Stomach (tissue), 4 donors: ENCODE measurements around the gene VARS2.

Experiments used
- EP300 ChIP-seq: sonication (generic); formaldehyde crosslinking; IDR thresholded peaks from one replicate; pipeline ENCODE4 v1.6.1; 2017; ENCODE audit warnings: antibody characterized with exemption
- POLR2AphosphoS5 ChIP-seq, 3 donors: sonication (generic); formaldehyde crosslinking; IDR thresholded peaks; one replicate each; pipeline ENCODE4 v1.6.1; 2016; ENCODE audit warnings: antibody characterized with exemption in 3 of 3
- TF ChIP-seq, protein P1 (sequence below), 7 experiments: fragments of 450-650 bp in 4 of 7; fragments of 200-600 bp in 3 of 7; sonication (generic) in 3 of 7; IDR thresholded peaks; one replicate each; pipeline ENCODE4 v1.5.1; 2016 to 2019; ENCODE audit warnings: antibody characterized with exemption in 7 of 7, control low read depth in 2 of 7, mild to moderate bottlenecking in 1 of 7

DNA sequence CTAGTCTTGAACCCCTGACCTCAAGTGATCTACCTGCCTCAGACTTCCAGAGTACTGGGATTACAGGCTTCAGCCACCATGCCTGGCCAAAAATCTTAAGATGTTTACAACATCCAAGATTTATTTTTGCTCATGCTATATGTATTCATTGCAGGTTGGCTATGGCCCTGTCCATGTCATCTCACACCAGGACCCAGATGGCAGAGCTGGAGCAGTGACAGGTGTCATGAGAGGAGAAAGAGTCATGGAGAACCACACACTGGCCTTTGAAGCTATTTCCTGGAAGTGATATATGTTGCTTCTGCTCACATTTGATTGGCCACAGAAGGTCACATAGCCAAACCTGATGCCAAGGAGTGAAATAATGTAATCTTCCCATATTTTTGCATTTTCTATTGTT is 43.5 kb upstream of the VARS2 start:
- TF ChIP-seq, protein P1, sequence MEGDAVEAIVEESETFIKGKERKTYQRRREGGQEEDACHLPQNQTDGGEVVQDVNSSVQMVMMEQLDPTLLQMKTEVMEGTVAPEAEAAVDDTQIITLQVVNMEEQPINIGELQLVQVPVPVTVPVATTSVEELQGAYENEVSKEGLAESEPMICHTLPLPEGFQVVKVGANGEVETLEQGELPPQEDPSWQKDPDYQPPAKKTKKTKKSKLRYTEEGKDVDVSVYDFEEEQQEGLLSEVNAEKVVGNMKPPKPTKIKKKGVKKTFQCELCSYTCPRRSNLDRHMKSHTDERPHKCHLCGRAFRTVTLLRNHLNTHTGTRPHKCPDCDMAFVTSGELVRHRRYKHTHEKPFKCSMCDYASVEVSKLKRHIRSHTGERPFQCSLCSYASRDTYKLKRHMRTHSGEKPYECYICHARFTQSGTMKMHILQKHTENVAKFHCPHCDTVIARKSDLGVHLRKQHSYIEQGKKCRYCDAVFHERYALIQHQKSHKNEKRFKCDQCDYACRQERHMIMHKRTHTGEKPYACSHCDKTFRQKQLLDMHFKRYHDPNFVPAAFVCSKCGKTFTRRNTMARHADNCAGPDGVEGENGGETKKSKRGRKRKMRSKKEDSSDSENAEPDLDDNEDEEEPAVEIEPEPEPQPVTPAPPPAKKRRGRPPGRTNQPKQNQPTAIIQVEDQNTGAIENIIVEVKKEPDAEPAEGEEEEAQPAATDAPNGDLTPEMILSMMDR (IDR thresholded peaks at IDR 0.05) = no peak
- no peak for TF ChIP-seq EP300
- no peak for TF ChIP-seq POLR2AphosphoS5 (IDR thresholded peaks at IDR 0.05)
